VCaP (cell line): ENCODE results near the gene PCSK5.

ENCODE experiments used
- H3K27ac ChIP-seq: fragments of 450-650 bp; 2 replicates; pipeline ENCODE4 v1.5.1; 2017
- CTCF ChIP-seq: fragments of 450-650 bp; conservative IDR thresholded peaks from 2 replicates; pipeline ENCODE4 v1.5.1; 2017; ENCODE audit warnings: mild to moderate bottlenecking, moderate library complexity

PCSK5 gene

GRCh38 chr9:76351006-76351405, 460.5 kb downstream of the PCSK5 start:
- H3K27ac ChIP-seq: no peak overlapping the region
- TF ChIP-seq CTCF: no peak

DNA sequence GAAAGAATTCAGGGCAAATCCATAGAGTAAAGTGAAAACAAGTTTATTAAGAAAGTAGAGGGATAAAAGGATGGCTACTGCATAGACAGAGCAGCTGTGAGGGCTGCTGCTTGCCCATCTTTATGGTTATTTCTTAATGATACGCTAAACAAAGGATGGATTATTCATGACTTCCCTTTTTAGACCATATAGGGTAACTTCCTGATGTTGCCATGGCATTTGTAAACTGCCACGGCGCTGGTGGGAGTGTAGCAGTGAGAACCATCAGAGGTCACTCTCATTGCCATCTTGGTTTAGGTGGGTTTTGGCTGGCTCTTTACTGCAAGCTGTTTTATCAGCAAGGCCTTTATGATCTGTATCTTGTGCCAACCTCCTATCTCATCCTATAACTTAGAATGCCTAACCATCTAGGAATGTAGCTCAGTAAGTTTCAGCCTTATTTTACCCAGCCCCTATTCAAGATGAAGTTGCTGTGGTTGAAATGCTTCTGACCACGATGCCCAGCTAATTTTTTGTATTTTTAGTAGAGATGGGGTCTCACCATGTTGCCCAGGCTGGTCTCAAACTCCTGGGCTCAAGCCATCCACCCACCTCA, 461.6 kb downstream of the PCSK5 start:
- no peak overlapping the region for H3K27ac ChIP-seq
- no peak for TF ChIP-seq CTCF

DNA sequence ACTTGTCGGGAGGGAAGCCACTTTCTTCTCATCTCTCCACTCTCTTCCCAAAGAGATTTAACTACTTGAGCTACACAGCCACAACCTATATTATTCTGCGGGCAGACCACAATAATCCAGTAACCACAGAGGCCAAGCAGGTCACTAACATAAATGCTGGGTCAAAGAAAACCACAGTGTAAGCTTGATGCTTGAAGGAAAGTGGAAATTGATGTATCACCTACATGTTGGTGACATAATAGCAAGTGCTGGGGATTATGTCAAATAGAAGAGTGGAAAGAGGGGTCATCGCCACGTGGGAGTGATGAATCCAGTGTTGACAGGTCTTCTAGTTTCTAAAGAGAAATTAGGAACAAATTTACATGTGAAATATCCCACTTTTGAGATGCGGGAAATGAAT, 462.8 kb downstream of the PCSK5 start:
- TF ChIP-seq CTCF: no peak
- H3K27ac ChIP-seq: no peak overlapping the region

DNA sequence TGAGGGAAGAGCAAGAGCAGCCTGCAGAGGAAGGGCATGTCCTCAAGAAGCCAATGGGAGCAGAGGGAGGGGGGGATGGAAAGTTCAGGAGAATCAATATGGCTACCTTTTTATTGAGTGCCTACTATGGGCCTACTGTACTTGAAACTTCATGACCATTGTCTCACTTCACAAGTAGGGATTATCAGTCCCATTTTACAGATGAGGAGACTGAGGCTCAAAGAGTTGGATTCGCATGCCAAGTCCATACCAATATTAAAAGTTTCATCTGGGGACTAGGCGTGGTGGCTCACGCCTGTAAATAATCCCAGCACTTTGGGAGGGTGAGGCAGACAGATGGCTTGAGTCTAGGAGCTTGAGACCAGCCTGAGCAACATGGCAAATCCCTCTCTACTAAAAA, 463.7 kb downstream of the PCSK5 start:
- TF ChIP-seq CTCF: no peak
- H3K27ac ChIP-seq: no peak overlapping the region

DNA sequence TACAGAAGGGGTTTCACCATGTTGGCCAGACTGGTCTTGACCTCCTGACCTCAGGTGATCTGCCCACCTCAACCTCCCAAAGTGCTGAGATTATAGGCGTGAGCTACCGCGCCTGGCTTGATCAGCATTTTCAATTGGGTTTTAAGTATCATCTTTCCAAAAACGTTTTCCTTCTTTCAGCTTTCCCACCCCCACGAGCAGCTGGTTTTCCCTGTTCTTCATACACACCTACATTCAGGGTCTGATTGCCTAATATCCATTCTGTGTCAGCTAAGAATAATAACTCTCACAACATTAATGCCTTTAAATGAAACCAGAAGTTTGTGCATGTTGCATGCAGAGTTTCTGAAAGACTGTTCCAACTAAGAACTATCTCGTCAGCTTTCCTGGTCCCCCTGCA, 465.4 kb downstream of the PCSK5 start:
- no peak for TF ChIP-seq CTCF

DNA sequence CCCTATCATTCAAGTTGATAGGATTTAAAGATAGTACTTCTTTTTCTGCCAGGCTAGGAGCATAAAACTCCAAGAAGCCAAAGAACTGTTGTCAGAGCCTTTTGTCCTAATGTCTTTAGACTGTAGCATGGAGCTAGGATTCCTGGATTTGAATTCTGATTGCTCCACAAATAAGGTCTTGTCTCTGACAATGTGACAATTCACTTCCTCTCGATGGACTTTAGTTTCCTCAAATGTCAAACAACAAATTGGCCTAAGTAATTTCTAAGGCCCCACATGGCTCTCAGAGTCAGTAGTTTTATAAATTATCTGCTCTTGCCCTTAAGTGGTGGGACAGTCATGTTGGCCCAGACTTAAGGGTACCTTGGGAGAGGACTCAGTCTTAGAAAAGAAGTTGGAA, 467.1 kb downstream of the PCSK5 start:
- no peak overlapping the region for H3K27ac ChIP-seq
- no peak for TF ChIP-seq CTCF

More for the DNA sequence above, 465.4 kb downstream of the PCSK5 start:
- no peak overlapping the region for H3K27ac ChIP-seq

DNA sequence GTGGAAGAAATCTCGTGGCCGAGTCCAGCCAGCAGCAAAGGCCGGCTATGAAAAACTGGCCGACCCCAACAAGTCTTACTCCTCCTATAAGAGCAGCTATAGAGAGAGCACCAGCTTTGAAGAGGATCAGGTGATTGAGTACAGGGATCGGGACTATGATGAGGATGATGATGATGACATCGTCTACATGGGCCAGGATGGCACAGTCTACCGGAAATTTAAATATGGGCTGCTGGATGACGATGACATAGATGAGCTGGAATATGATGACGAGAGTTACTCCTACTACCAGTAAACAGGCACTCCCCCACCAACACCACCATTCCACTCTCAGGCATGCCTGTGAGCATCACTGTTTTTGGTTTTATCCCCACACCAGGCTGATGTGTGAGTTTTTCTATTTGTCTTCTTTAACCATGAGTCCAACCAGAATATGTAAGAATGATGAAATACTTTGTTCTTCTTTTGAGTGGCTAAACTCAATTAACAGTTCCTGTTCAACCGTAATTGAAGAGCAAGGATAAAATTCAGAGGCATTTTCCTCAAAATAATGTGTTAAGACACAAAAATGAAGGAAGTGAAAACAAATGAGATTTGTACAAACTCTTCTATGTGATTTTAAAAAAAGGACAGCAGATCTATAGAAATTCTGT, 468.3 kb downstream of the PCSK5 start:
- TF ChIP-seq CTCF: no peak
- H3K27ac ChIP-seq: no peak overlapping the region
